WTC11 (cell line): Measurements from ENCODE around the gene BTBD2. TPM values are rescaled to one million over a fixed set of nuclear protein-coding genes. Genes with fewer than 3 reads are reported as not detected.

ENCODE experiments used
- ATAC-seq: fragments of 200-7000 bp; cut with Tn5 transposase; 2 replicates; pipeline ENCODE4 v1.10.0; 2021; ENCODE audit warnings: mild to moderate bottlenecking, moderate library complexity
- CTCF ChIA-PET: fragments of 300-600 bp; sonication (Branson Sonifier 250); formaldehyde crosslinking; loops from one replicate; lab custom pipeline; 2021; ENCODE audit warnings: antibody characterized with exemption; lab: Charles Lee
- POLR2A ChIA-PET: fragments of 350-600 bp; sonication (Branson Sonifier 250); formaldehyde crosslinking; loops from one replicate; lab custom pipeline; 2021; ENCODE audit warnings: antibody characterized with exemption; lab: Charles Lee
- DNase-seq: peaks from one replicate; pipeline ENCODE4 v3.0.0; 2021; ENCODE audit warnings: low spot score
- H3K27ac Mint-ChIP-seq: 2 replicates; pipeline ENCODE4 v1.8.0; 2021; ENCODE audit warnings: mixed read lengths
- H3K27me3 Mint-ChIP-seq: 2 replicates; pipeline ENCODE4 v1.8.0; 2021; ENCODE audit warnings: low read depth, mild to moderate bottlenecking, moderate library complexity, mixed read lengths
- H3K36me3 Mint-ChIP-seq: 2 replicates; pipeline ENCODE4 v1.8.0; 2021; ENCODE audit warnings: mixed read lengths
- H3K4me1 Mint-ChIP-seq: 2 replicates; pipeline ENCODE4 v1.8.0; 2022; ENCODE audit warnings: mixed read lengths
- H3K4me3 Mint-ChIP-seq: 2 replicates; pipeline ENCODE4 v1.8.0; 2021; ENCODE audit warnings: mild to moderate bottlenecking, moderate library complexity, mixed read lengths
- H3K9me3 Mint-ChIP-seq: 2 replicates; pipeline ENCODE4 v1.8.0; 2021; ENCODE audit warnings: mixed read lengths
- ARID4B ChIP-seq: sonication (generic); formaldehyde crosslinking; IDR thresholded peaks from 2 replicates; pipeline ENCODE4 v1.8.0; 2023; ENCODE audit warnings: missing genetic modification reagents, mild to moderate bottlenecking, borderline replicate concordance
- ETV6 ChIP-seq: sonication (generic); formaldehyde crosslinking; IDR thresholded peaks from 2 replicates; pipeline ENCODE4 v1.8.1; 2022; ENCODE audit warnings: mild to moderate bottlenecking, missing genetic modification reagents
- FOXK1 ChIP-seq: sonication (generic); formaldehyde crosslinking; IDR thresholded peaks from 2 replicates; pipeline ENCODE4 v1.8.0; 2022; ENCODE audit warnings: mild to moderate bottlenecking, moderate library complexity, missing genetic modification reagents
- FOXP1 ChIP-seq: sonication (generic); formaldehyde crosslinking; IDR thresholded peaks from 2 replicates; pipeline ENCODE4 v1.8.0; 2022; ENCODE audit warnings: missing genetic modification reagents, mild to moderate bottlenecking, moderate library complexity, borderline replicate concordance
- GABPB1 ChIP-seq: sonication (generic); formaldehyde crosslinking; IDR thresholded peaks from 2 replicates; pipeline ENCODE4 v1.8.1; 2023; ENCODE audit warnings: mild to moderate bottlenecking, missing genetic modification reagents
- HMGA2 ChIP-seq: fragments of 250-450 bp; sonication (Bioruptor Pico); IDR thresholded peaks from 2 replicates; pipeline ENCODE4 v1.4.0; 2021; ENCODE audit warnings: mild to moderate bottlenecking, moderate library complexity
- SP1 ChIP-seq: sonication (generic); formaldehyde crosslinking; conservative IDR thresholded peaks from 2 replicates; pipeline ENCODE4 v1.8.1; 2022; ENCODE audit warnings: missing genetic modification reagents
- ZNF219 ChIP-seq: sonication (generic); formaldehyde crosslinking; IDR thresholded peaks from 2 replicates; pipeline ENCODE4 v1.8.0; 2023; ENCODE audit warnings: missing genetic modification reagents, mild to moderate bottlenecking, borderline replicate concordance
- ZNF281 ChIP-seq: sonication (generic); formaldehyde crosslinking; IDR thresholded peaks from 2 replicates; pipeline ENCODE4 v1.8.0; 2023; ENCODE audit warnings: mild to moderate bottlenecking, missing genetic modification reagents
- ZNF671 ChIP-seq: fragments of 250-450 bp; sonication (Bioruptor Pico); IDR thresholded peaks from 2 replicates; pipeline ENCODE4 v1.8.0; 2021; ENCODE audit warnings: mild to moderate bottlenecking
- total RNA-seq: library from RNA; stranded (reverse); gene quantifications from 3 replicates; pipeline ENCODE4 v1.2.3, GENCODE V29; 2021
- TF ChIP-seq, protein P1 (sequence below): sonication (generic); formaldehyde crosslinking; IDR thresholded peaks from 2 replicates; pipeline ENCODE4 v1.8.1; 2023; ENCODE audit warnings: mild to moderate bottlenecking, missing genetic modification reagents, moderate library complexity
- TF ChIP-seq, protein P2 (sequence below): sonication (generic); formaldehyde crosslinking; IDR thresholded peaks from 2 replicates; pipeline ENCODE4 v1.8.0; 2022; ENCODE audit warnings: mild to moderate bottlenecking, missing genetic modification reagents
- TF ChIP-seq, protein P3 (sequence below): sonication (generic); formaldehyde crosslinking; IDR thresholded peaks from 2 replicates; pipeline ENCODE4 v1.8.0; 2022; ENCODE audit warnings: mild to moderate bottlenecking, missing genetic modification reagents
- TF ChIP-seq, protein P4 (sequence below): sonication (generic); formaldehyde crosslinking; IDR thresholded peaks from 2 replicates; pipeline ENCODE4 v1.8.0; 2022; ENCODE audit warnings: mild to moderate bottlenecking, missing genetic modification reagents

The BTBD2 gene
- total RNA-seq, 1 experiment from 2014 or later, result 106 TPM

DNA sequence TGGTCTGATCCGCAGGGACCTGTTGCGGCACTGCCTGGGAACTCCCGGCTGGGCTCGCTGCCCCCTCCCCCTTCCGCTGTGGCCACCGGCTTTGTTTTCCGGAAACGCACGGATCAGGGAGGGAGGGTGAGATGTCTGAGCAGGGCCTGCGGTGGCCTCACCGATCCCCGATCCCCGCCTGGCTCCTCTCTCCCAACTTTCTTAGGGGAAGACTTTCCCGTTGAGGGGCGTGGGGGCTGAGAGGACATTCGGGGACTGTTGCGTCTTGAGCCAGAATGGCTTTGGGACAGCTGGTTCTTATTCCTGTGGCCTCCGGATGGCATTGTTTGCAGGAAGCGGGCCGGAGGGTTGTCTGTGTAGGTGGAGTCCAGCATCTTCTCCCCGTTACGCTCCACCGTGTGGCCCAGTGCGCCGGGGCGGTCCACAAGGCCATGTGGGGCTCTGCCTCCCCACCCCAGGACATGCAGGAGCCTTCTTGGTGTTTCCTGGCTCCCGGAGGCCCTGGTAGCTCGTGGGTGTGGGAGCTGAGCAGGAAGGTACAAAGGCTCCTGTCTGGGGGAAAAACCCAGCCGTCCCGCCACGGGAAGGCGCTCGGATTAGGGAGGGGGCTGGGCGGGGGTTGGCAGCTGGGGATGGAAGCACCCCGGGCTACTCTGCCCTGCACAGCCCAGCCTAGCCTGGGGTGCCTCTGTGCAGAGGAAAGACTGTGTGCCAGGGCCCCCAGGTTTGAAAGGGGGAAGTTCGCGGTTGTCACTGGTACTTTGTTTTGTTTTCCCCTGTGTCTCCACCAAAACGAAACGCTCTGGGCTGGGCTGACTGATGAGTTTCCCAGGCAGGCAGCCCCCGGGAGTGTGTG, 73.2 kb downstream of the BTBD2 start:
- POLR2A ChIA-PET, result no interaction called here
- peak; percentile 83 for DNase-seq
- H3K4me1 Mint-ChIP-seq, result peaks cover 25% of the 10 kb centered on the region
- TF ChIP-seq FOXK1 (CRISPR knock-in tag) (peak; percentile 88), FOXP1 (CRISPR knock-in tag) (peak; percentile 31; the same call in 1 of the 2 replicates), ZNF281 (CRISPR knock-in tag) (0 out of 2 replicates have a peak, but pooled peaks have one; percentile 69), ZNF671 (no peak), ETV6 (CRISPR knock-in tag) (peak; percentile 47), HMGA2 (CRISPR knock-in tag) (no peak), ZNF219 (no peak), SP1 (CRISPR knock-in tag) (peak; percentile 24; the same call in 1 of the 2 replicates), ARID4B (CRISPR knock-in tag) (peak; percentile 71; the same call in 1 of the 2 replicates), GABPB1 (CRISPR knock-in tag) (peak; percentile 58; the same call in 1 of the 2 replicates)
- TF ChIP-seq, protein P1, sequence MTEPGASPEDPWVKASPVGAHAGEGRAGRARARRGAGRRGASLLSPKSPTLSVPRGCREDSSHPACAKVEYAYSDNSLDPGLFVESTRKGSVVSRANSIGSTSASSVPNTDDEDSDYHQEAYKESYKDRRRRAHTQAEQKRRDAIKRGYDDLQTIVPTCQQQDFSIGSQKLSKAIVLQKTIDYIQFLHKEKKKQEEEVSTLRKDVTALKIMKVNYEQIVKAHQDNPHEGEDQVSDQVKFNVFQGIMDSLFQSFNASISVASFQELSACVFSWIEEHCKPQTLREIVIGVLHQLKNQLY (CRISPR knock-in tag), result no peak
- TF ChIP-seq, protein P2, sequence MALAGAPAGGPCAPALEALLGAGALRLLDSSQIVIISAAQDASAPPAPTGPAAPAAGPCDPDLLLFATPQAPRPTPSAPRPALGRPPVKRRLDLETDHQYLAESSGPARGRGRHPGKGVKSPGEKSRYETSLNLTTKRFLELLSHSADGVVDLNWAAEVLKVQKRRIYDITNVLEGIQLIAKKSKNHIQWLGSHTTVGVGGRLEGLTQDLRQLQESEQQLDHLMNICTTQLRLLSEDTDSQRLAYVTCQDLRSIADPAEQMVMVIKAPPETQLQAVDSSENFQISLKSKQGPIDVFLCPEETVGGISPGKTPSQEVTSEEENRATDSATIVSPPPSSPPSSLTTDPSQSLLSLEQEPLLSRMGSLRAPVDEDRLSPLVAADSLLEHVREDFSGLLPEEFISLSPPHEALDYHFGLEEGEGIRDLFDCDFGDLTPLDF (CRISPR knock-in tag), result no peak
- TF ChIP-seq, protein P3, sequence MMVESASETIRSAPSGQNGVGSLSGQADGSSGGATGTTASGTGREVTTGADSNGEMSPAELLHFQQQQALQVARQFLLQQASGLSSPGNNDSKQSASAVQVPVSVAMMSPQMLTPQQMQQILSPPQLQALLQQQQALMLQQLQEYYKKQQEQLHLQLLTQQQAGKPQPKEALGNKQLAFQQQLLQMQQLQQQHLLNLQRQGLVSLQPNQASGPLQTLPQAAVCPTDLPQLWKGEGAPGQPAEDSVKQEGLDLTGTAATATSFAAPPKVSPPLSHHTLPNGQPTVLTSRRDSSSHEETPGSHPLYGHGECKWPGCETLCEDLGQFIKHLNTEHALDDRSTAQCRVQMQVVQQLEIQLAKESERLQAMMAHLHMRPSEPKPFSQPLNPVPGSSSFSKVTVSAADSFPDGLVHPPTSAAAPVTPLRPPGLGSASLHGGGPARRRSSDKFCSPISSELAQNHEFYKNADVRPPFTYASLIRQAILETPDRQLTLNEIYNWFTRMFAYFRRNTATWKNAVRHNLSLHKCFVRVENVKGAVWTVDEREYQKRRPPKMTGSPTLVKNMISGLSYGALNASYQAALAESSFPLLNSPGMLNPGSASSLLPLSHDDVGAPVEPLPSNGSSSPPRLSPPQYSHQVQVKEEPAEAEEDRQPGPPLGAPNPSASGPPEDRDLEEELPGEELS (CRISPR knock-in tag), result no peak; the same call in none of the 2 replicates
- TF ChIP-seq, protein P4, sequence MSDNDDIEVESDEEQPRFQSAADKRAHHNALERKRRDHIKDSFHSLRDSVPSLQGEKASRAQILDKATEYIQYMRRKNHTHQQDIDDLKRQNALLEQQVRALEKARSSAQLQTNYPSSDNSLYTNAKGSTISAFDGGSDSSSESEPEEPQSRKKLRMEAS (CRISPR knock-in tag), result 0 out of 2 replicates have a peak, but pooled peaks have one; percentile 15
- no peaks in the 10 kb centered on the region for H3K9me3 Mint-ChIP-seq
- no peaks in the 10 kb centered on the region for H3K27me3 Mint-ChIP-seq
- H3K4me3 Mint-ChIP-seq, result peak overlapping the region; percentile 90
- ATAC-seq, result peak; percentile 66
- no peaks in the 10 kb centered on the region for H3K36me3 Mint-ChIP-seq
- CTCF ChIA-PET, result interaction anchor here (0.6 to 1.2 kb wide), 5 partner anchors 12 to 214 kb away, joined by 3 read pairs; no protein-coding TSS in a partner anchor
- peak overlapping the region; percentile 92 for H3K27ac Mint-ChIP-seq
